Prostate gland (tissue), 2 donors: ENCODE results near the gene GLP1R. TPM values are rescaled to one million over a fixed set of nuclear protein-coding genes. Genes with fewer than 3 reads are reported as not detected.

Experiments
- DNase-seq: peaks from one replicate; pipeline ENCODE4 v3.0.0-alpha.2; 2019; ENCODE audit warnings: low spot score
- H3K27ac ChIP-seq, 2 donors: fragments of 200-600 bp; sonication (generic); 2 replicates each; pipeline ENCODE4 v1.5.1; 2017 to 2019
- H3K27me3 ChIP-seq: fragments of 200-600 bp; sonication (generic); replicated peaks from 2 replicates; pipeline ENCODE4 v1.5.1; 2019; ENCODE audit not compliant: insufficient read depth
- H3K36me3 ChIP-seq, 2 donors: fragments of 200-600 bp; sonication (generic); 1 replicate in 1 of 2; 2 replicates in 1 of 2; pipeline versions ENCODE4 v1.5.1 to v1.8.1; 2017 to 2019
- H3K4me1 ChIP-seq: fragments of 200-600 bp; sonication (generic); replicated peaks from 2 replicates; pipeline ENCODE4 v1.5.1; 2019
- H3K4me3 ChIP-seq, 2 donors: fragments of 200-600 bp; sonication (generic); 2 replicates each; pipeline ENCODE4 v1.5.1; 2017 to 2019
- H3K9me3 ChIP-seq: fragments of 200-600 bp; sonication (generic); 2 replicates; pipeline ENCODE4 v1.5.1; 2017
- POLR2A ChIP-seq: fragments of 450-650 bp; IDR thresholded peaks from one replicate; pipeline ENCODE4 v1.6.1; 2016; ENCODE audit warnings: antibody characterized with exemption, mild to moderate bottlenecking
- POLR2AphosphoS5 ChIP-seq: sonication (generic); formaldehyde crosslinking; IDR thresholded peaks from one replicate; pipeline ENCODE4 v1.6.1; 2017; ENCODE audit warnings: antibody characterized with exemption
- WGBS: methylation state at CpG from one replicate; pipeline ENCODE4 v1.1.5; 2018; 5-methylcytosine and 5-hydroxymethylcytosine counted together
- intact Hi-C: fragments of 100-400 bp; cut with DNase I; formaldehyde crosslinking; loops from one replicate; pipeline ENCODE4 v1.14.2; 2022
- total RNA-seq, 2 donors: library from RNA; depleted of rRNA; stranded (reverse); fragments of >200 nt; gene quantifications; one replicate each; pipeline ENCODE4 v1.1.0, GENCODE V29; 2016
- TF ChIP-seq, protein P1 (sequence below), 4 experiments: fragments of 200-600 bp in 2 of 4; fragments of 450-650 bp in 2 of 4; sonication (generic) in 2 of 4; IDR thresholded peaks; 1 replicate in 3 of 4; 2 replicates in 1 of 4; pipeline ENCODE4 v1.5.1; 2016 to 2019; ENCODE audit warnings: antibody characterized with exemption in 4 of 4, mild to moderate bottlenecking in 2 of 4, moderate library complexity in 2 of 4

GLP1R gene
- total RNA-seq, 2 donors from 2014 or later = 0.23 TPM; not detected in 1

DNA sequence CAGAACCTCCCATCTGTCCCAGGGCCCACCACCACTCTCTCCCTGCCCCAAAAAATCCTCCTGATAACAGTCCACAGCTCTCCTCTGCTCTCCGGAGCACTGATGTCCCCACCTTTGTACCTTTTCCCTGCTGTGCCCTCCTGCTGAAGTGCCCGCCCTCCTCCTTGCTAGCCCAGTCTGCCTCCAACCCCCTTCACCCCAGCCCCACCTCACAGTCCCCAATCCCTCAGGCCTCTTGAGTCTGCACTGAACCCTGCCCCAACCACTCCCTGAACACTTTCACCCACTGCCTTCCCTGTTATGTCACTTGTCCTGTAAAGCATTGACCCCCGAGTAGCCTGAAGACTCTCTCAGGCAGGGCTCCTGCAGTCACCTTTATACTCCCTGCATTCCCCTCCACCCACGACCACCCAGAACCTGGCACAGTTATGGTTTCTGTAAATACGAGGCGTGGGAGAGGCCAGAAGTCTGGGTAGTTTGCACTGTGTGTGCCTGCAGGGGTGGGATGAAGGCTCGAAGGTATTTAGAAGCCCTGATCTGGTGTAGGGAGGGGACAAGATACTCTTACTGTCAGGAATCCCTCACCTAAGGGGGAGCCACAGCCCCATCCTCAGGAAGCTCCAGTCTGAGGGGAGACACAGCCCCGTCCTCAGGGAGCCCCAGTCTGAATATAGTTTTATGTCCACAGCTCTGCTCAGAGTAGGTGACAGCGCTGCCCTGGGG is 5.4 kb downstream of the GLP1R start:
- 76% methylated on average over 9 of the region's 9 CpGs for WGBS
- H3K36me3 ChIP-seq = no peaks in the 10 kb centered on the region
- no peaks in the 10 kb centered on the region for H3K9me3 ChIP-seq
- no peaks in the 10 kb centered on the region for H3K4me1 ChIP-seq
- no peak overlapping the region for H3K4me3 ChIP-seq
- intact Hi-C loops = no loop called here
- peaks cover 6% of the 10 kb centered on the region for H3K27me3 ChIP-seq
- H3K27ac ChIP-seq = no peak overlapping the region
- TF ChIP-seq POLR2A (no peak), POLR2AphosphoS5 (no peak)
- TF ChIP-seq, protein P1, sequence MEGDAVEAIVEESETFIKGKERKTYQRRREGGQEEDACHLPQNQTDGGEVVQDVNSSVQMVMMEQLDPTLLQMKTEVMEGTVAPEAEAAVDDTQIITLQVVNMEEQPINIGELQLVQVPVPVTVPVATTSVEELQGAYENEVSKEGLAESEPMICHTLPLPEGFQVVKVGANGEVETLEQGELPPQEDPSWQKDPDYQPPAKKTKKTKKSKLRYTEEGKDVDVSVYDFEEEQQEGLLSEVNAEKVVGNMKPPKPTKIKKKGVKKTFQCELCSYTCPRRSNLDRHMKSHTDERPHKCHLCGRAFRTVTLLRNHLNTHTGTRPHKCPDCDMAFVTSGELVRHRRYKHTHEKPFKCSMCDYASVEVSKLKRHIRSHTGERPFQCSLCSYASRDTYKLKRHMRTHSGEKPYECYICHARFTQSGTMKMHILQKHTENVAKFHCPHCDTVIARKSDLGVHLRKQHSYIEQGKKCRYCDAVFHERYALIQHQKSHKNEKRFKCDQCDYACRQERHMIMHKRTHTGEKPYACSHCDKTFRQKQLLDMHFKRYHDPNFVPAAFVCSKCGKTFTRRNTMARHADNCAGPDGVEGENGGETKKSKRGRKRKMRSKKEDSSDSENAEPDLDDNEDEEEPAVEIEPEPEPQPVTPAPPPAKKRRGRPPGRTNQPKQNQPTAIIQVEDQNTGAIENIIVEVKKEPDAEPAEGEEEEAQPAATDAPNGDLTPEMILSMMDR (IDR thresholded peaks at IDR 0.05) = no peak
- no peak for DNase-seq

DNA sequence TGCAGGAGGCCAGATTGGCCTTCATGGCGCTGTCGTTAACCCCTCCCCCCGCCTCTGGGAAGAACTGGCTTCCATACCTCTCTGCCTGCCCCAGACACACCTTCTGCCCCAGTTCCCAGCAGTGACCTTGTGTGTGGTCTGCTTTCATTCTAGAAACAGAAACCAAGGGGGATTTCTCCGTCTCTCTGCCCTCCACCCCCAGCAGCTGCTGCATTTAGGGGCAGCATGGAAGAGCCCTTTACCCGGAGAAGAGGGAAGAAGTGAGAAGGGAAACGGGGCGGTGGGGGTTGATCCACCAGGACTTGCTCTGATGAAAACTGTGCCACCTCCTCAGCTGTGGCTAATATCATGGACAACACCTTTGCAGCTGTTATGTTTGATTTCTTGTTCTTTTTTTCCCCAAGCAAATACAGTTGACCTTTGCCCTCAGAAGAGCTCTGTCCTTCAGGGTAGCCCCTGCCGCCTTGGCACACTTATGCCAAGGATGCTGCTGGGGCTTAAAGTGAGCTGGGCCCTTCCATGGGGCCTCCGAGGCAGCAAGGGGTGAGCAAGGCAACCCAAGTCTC is 6.1 kb downstream of the GLP1R start:
- no peaks in the 10 kb centered on the region for H3K9me3 ChIP-seq
- intact Hi-C loops = no loop called here
- TF ChIP-seq, protein P1 (IDR thresholded peaks at IDR 0.05) = no peak
- TF ChIP-seq POLR2A (no peak), POLR2AphosphoS5 (no peak)
- DNase-seq = no peak
- H3K27ac ChIP-seq = no peak overlapping the region
- peaks cover 3% of the 10 kb centered on the region for H3K4me1 ChIP-seq
- 84% methylated on average over 9 of the region's 9 CpGs for WGBS
- H3K36me3 ChIP-seq = no peaks in the 10 kb centered on the region
- H3K27me3 ChIP-seq = no peaks in the 10 kb centered on the region
- H3K4me3 ChIP-seq = no peak overlapping the region

DNA sequence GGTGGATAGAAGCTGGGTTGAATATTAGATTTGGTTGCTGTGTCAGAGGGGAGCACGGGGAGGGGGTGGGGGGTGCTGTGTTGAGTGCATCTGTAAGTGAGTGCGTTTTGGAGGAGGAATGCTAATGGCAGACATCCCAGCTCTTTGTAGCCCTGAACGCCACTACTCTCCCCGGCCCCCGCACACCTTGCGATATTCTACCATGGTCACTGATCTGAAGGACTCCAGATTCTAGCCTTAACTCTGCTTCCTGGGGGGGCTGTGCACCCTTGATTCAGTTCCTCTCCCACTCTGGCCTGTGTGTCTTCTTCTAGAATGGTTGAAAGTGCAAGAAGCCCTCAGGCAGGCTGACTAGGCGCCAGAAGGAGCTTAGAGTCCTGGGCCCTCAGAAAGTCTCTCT is 7.1 kb downstream of the GLP1R start:
- intact Hi-C loops = no loop called here
- DNase-seq = no peak
- TF ChIP-seq, protein P1 (IDR thresholded peaks at IDR 0.05) = no peak
- TF ChIP-seq POLR2A (no peak), POLR2AphosphoS5 (no peak)
- H3K27ac ChIP-seq = no peak overlapping the region
- peaks cover 3% of the 10 kb centered on the region for H3K4me1 ChIP-seq
- no peak overlapping the region for H3K4me3 ChIP-seq
- H3K27me3 ChIP-seq = no peaks in the 10 kb centered on the region
- H3K9me3 ChIP-seq = no peaks in the 10 kb centered on the region
- H3K36me3 ChIP-seq = no peaks in the 10 kb centered on the region
- WGBS = 89% methylated on average over 7 of the region's 7 CpGs

DNA sequence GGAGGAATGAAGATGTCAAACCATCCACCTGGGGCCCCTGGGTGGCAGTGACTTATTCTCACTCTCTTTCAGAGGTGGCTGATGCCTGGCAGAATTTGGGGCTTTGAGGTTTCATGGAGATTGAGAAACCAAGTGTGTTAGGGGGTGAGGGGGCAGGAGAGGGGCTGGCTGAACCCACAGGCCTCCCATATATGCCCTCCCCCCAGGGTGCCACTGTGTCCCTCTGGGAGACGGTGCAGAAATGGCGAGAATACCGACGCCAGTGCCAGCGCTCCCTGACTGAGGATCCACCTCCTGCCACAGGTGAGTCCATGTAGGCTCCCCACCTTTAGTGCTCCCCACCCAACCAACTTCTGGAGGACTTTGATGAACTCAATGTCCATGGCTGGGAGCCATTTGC is 7.6 kb downstream of the GLP1R start:
- intact Hi-C loops = no loop called here
- TF ChIP-seq, protein P1 (IDR thresholded peaks at IDR 0.05) = no peak
- TF ChIP-seq POLR2A (no peak), POLR2AphosphoS5 (no peak)
- Histone ChIP-seq H3K27me3 (no peaks in the 10 kb centered on the region), H3K4me3 (no peak overlapping the region), H3K4me1 (peaks cover 3% of the 10 kb centered on the region), H3K27ac (no peak overlapping the region), H3K9me3 (no peaks in the 10 kb centered on the region), H3K36me3 (no peaks in the 10 kb centered on the region)
- WGBS = 98% methylated on average over 5 of the region's 5 CpGs
- DNase-seq = no peak

DNA sequence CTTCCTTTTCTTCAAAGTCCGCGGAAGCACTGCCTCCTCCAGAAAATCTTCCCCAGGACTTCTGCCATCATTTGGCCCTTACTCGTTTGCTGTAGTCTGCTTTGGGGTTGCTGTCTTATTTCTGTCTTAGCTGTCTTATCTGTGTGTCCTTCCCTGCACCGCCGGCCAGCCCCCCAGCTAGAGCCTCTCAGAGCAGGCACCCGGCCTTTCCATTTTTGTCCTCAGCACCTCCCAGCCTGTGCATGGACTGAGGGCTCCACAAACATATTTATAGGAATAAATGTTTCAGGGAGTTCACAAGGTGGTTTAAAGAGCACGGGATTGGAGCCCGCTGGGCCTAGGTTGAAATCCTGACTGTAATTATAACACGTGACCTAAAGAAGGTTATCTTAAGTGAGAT is 8.1 kb downstream of the GLP1R start:
- Histone ChIP-seq H3K36me3 (no peaks in the 10 kb centered on the region), H3K27me3 (no peaks in the 10 kb centered on the region), H3K4me1 (peaks cover 3% of the 10 kb centered on the region), H3K4me3 (no peak overlapping the region), H3K27ac (no peak overlapping the region), H3K9me3 (no peaks in the 10 kb centered on the region)
- TF ChIP-seq POLR2AphosphoS5 (no peak), POLR2A (no peak)
- TF ChIP-seq, protein P1 (IDR thresholded peaks at IDR 0.05) = no peak
- 89% methylated on average over 9 of the region's 9 CpGs for WGBS
- intact Hi-C loops = no loop called here
- no peak for DNase-seq
